H1 (cell line): ENCODE measurements around the gene TSC2. TPM values are rescaled to one million over a fixed set of nuclear protein-coding genes. Genes with fewer than 3 reads are reported as not detected.
"Not testable (repeated sequence)": the region's sequence is repeated elsewhere in the genome, so short reads cannot be mapped to it uniquely, and the experiment has no call there.

Experiments
- CTCF ChIA-PET: fragments of 300-600 bp; sonication (Branson Sonifier 250); formaldehyde crosslinking; loops from one replicate; lab custom pipeline; 2021; ENCODE audit not compliant: partially characterized antibody; lab: Charles Lee
- POLR2A ChIA-PET: fragments of 300-600 bp; sonication (Branson Sonifier 250); formaldehyde crosslinking; loops from one replicate; lab custom pipeline; 2021; ENCODE audit warnings: inconsistent platforms; ENCODE audit not compliant: partially characterized antibody; lab: Charles Lee
- DNase-seq, 2 experiments: peaks; one replicate each; pipeline versions ENCODE4 v3.0.0 to v3.0.0-alpha.2; 2010 to 2022; ENCODE audit warnings: low spot score in 2 of 2, low read depth in 1 of 2, mixed read lengths in 1 of 2
- FAIRE-seq: peaks from 2 replicates; lab custom pipeline; 2011; peaks lifted over from hg19 to GRCh38; lab: Jason Lieb, UNC
- H2AFZ ChIP-seq: 2 replicates; pipeline ENCODE4 v1.8.1; 2012; ENCODE audit warnings: low read length, inconsistent platforms
- H2AK5ac ChIP-seq: 2 replicates; pipeline ENCODE4 v1.6.1; 2013; ENCODE audit warnings: low read depth, low read length
- H2BK120ac ChIP-seq: replicated peaks from 2 replicates; pipeline ENCODE3; 2013; ENCODE audit warnings: low read depth, low read length, inconsistent platforms
- H2BK12ac ChIP-seq: 2 replicates; pipeline ENCODE4 v1.6.1; 2013; ENCODE audit warnings: low read depth, low read length
- H2BK15ac ChIP-seq: 2 replicates; pipeline ENCODE4 v1.6.1; 2013; ENCODE audit warnings: low read length
- H2BK20ac ChIP-seq: 2 replicates; pipeline ENCODE4 v1.6.1; 2013; ENCODE audit warnings: low read length
- H2BK5ac ChIP-seq: 2 replicates; pipeline ENCODE4 v1.6.1; 2013; ENCODE audit warnings: low read depth, low read length
- H3K14ac ChIP-seq: 2 replicates; pipeline ENCODE4 v1.6.1; 2013; ENCODE audit warnings: inconsistent platforms; ENCODE audit not compliant: insufficient read length
- H3K18ac ChIP-seq: 2 replicates; pipeline ENCODE4 v1.6.1; 2013; ENCODE audit warnings: low read length; ENCODE audit errors: extremely low read depth
- H3K23ac ChIP-seq: 2 replicates; pipeline ENCODE4 v1.6.1; 2013; ENCODE audit warnings: inconsistent platforms; ENCODE audit not compliant: insufficient read length
- H3K23me2 ChIP-seq: 2 replicates; pipeline ENCODE4 v1.6.1; 2013; ENCODE audit warnings: low read depth, low read length
- H3K27ac ChIP-seq: 2 replicates; pipeline ENCODE4 v1.6.1; 2011; ENCODE audit warnings: low read depth, low read length, inconsistent platforms
- H3K27me3 ChIP-seq, 4 experiments: replicated peaks in 1 of 4; 1 replicate in 1 of 4; 2 replicates in 3 of 4; pipeline versions ENCODE4 v1.6.1 to v1.8.1; 2011 to 2013; ENCODE audit warnings: low read length in 3 of 4, mild to moderate bottlenecking in 3 of 4, inconsistent platforms in 2 of 4, mixed read lengths in 2 of 4, moderate library complexity in 1 of 4; ENCODE audit not compliant: control insufficient read depth in 3 of 4, insufficient read depth in 3 of 4; ENCODE audit errors: extremely low read depth in 1 of 4
- H3K36me3 ChIP-seq, 4 experiments: 2 replicates each; pipeline versions ENCODE4 v1.6.1 to v1.8.1; 2011 to 2013; ENCODE audit warnings: mild to moderate bottlenecking in 4 of 4, low read length in 3 of 4, moderate library complexity in 2 of 4, control low read depth in 1 of 4, inconsistent platforms in 1 of 4; ENCODE audit not compliant: insufficient read depth in 4 of 4, control insufficient read depth in 2 of 4
- H3K4ac ChIP-seq: replicated peaks from 2 replicates; pipeline ENCODE3; 2013; ENCODE audit warnings: low read length, low read depth, mixed read lengths, inconsistent platforms; ENCODE audit not compliant: insufficient read length
- H3K4me1 ChIP-seq, 4 experiments: replicated peaks in 1 of 4; 1 replicate in 1 of 4; 2 replicates in 3 of 4; pipeline versions ENCODE4 v1.6.1 to v1.8.1; 2011 to 2013; ENCODE audit warnings: low read length in 3 of 4, inconsistent platforms in 2 of 4, mixed read lengths in 1 of 4; ENCODE audit not compliant: insufficient read depth in 4 of 4, control insufficient read depth in 3 of 4
- H3K4me2 ChIP-seq, 2 experiments: 2 replicates each; pipeline versions ENCODE4 v1.6.1 to v1.8.1; 2011 to 2013; ENCODE audit warnings: low read depth in 2 of 2, low read length in 2 of 2, control low read depth in 1 of 2, inconsistent platforms in 1 of 2, mild to moderate bottlenecking in 1 of 2; ENCODE audit not compliant: insufficient read depth in 1 of 2
- H3K4me3 ChIP-seq, 4 experiments: fragments of 200-600, 300-600 bp in 1 of 4; sonication (generic), shearing (Covaris generic), sonication (Bioruptor Twin) in 1 of 4; 2 replicates each; pipeline versions ENCODE4 v1.5.1 to v1.8.1; 2011 to 2016; ENCODE audit warnings: low read length in 4 of 4, low read depth in 3 of 4, control low read depth in 2 of 4, inconsistent platforms in 2 of 4, mild to moderate bottlenecking in 2 of 4, mixed read lengths in 1 of 4, moderate library complexity in 1 of 4; ENCODE audit not compliant: insufficient read depth in 2 of 4; ENCODE audit errors: extremely low read depth in 1 of 4
- H3K56ac ChIP-seq: replicated peaks from 2 replicates; pipeline ENCODE3; 2013; ENCODE audit warnings: low read depth, mild to moderate bottlenecking, mixed read lengths, low read length, inconsistent platforms; ENCODE audit not compliant: insufficient read length
- H3K79me1 ChIP-seq: 2 replicates; pipeline ENCODE4 v1.6.1; 2013; ENCODE audit warnings: low read depth, low read length, control low read depth
- H3K79me2 ChIP-seq, 2 experiments: 2 replicates each; pipeline versions ENCODE4 v1.6.1 to v1.8.1; 2012 to 2013; ENCODE audit warnings: low read length in 2 of 2, mild to moderate bottlenecking in 2 of 2, inconsistent platforms in 1 of 2; ENCODE audit not compliant: insufficient read depth in 2 of 2, control insufficient read depth in 1 of 2
- H3K9ac ChIP-seq, 4 experiments: replicated peaks in 1 of 4; 1 replicate in 1 of 4; 2 replicates in 3 of 4; pipeline versions ENCODE4 v1.6.1 to v1.8.1; 2011 to 2013; ENCODE audit warnings: low read depth in 3 of 4, low read length in 3 of 4, control low read depth in 2 of 4, mild to moderate bottlenecking in 2 of 4, moderate library complexity in 2 of 4, inconsistent platforms in 1 of 4; ENCODE audit errors: extremely low read depth in 1 of 4
- H3K9me3 ChIP-seq, 2 experiments: 2 replicates each; pipeline versions ENCODE4 v1.6.1 to v1.8.1; 2012 to 2013; ENCODE audit warnings: mild to moderate bottlenecking in 2 of 2, moderate library complexity in 2 of 2, control low read depth in 1 of 2, inconsistent platforms in 1 of 2, low read depth in 1 of 2, low read length in 1 of 2, mixed read lengths in 1 of 2; ENCODE audit not compliant: insufficient read depth in 2 of 2
- H4K20me1 ChIP-seq, 2 experiments: replicated peaks in 1 of 2; 2 replicates each; pipeline versions ENCODE3 to v1.8.1; 2011 to 2013; ENCODE audit warnings: inconsistent platforms in 2 of 2, low read length in 2 of 2, mild to moderate bottlenecking in 1 of 2; ENCODE audit not compliant: insufficient read depth in 2 of 2, control insufficient read depth in 1 of 2
- H4K5ac ChIP-seq: 2 replicates; pipeline ENCODE4 v1.6.1; 2013; ENCODE audit warnings: low read length, low read depth, mixed read lengths, inconsistent platforms; ENCODE audit not compliant: insufficient read length
- H4K8ac ChIP-seq: 2 replicates; pipeline ENCODE4 v1.8.0; 2013; ENCODE audit warnings: mild to moderate bottlenecking, moderate library complexity, low read length, inconsistent platforms; ENCODE audit not compliant: insufficient read depth; ENCODE audit errors: extremely low read depth
- H4K91ac ChIP-seq: replicated peaks from 2 replicates; pipeline ENCODE3; 2013; ENCODE audit warnings: low read length, mixed read lengths, inconsistent platforms; ENCODE audit not compliant: insufficient read length
- JUND ChIP-seq: IDR thresholded peaks from 2 replicates; pipeline ENCODE4 v1.6.1; 2011; ENCODE audit warnings: mild to moderate bottlenecking, improper control_type of control experiment, low read length
- WGBS, 2 experiments: shearing (Covaris generic) in 1 of 2; methylation state at CpG; one replicate each; pipeline versions ENCODE4 v1.1.6 to v1.1.7; 2013 to 2015; ENCODE audit warnings: low lambda C conversion rate in 2 of 2, mixed read lengths in 2 of 2, inconsistent platforms in 1 of 2, low coverage in 1 of 2, missing lambda C conversion rate in 1 of 2; ENCODE audit not compliant: insufficient replicate concordance in 2 of 2, insufficient coverage in 1 of 2, insufficient read length in 1 of 2; ENCODE audit errors: extremely low coverage in 1 of 2, missing lambda C conversion rate in 1 of 2; 5-methylcytosine and 5-hydroxymethylcytosine counted together
- polyA plus RNA-seq, 7 experiments: library from polyadenylated mRNA; depleted of rRNA in 3 of 7; stranded (reverse) in 5 of 7; unstranded in 2 of 7; fragments of >200 nt in 5 of 7; fragments of 200-250 nt in 2 of 7; gene quantifications; 1 replicate in 5 of 7; 2 replicates in 1 of 7; 4 replicates in 1 of 7; pipeline versions ENCODE4 v1.2.1 to v1.2.3, GENCODE V29; 2011 to 2013; ENCODE audit warnings: missing spikeins in 2 of 7, mixed read lengths in 2 of 7
- total RNA-seq: library from RNA; stranded (reverse); fragmentation: NEBNext Ultra II Directional; extraction: Animal tissue kit (Norgen Biotek cat#: 25700); gene quantifications from 2 replicates; pipeline ENCODE4 v1.2.1, GENCODE V29; 2021

The TSC2 gene
- total and polyA plus RNA-seq, 2 of the 8 experiments (the other 6 are each of a cell fraction or from before 2014, with no cell fraction given): 65.9 to 96.6 TPM

- H3K4me2 ChIP-seq: peak overlapping the region; percentile 34 to 44; a peak in 2 of 4 replicates
- not testable (repeated sequence) for H3K9ac ChIP-seq, H3K79me1 ChIP-seq, H2AFZ ChIP-seq, H3K9me3 ChIP-seq, H3K23me2 ChIP-seq, H2BK20ac ChIP-seq, H3K36me3 ChIP-seq, H3K18ac ChIP-seq, FAIRE-seq, H2AK5ac ChIP-seq, H3K4ac ChIP-seq, H4K20me1 ChIP-seq, H3K56ac ChIP-seq, H3K14ac ChIP-seq, H2BK12ac ChIP-seq, H2BK120ac ChIP-seq, H4K91ac ChIP-seq, H2BK15ac ChIP-seq, DNase-seq, H3K27me3 ChIP-seq, H3K23ac ChIP-seq
- peak overlapping the region in 1 of 4 experiments; percentile 26; a peak in 1 of 8 replicates for H3K4me3 ChIP-seq
- peak overlapping the region; percentile 60; the same call in 1 of the 2 replicates for H2BK5ac ChIP-seq
- 52% methylated on average over 25 of the region's 37 CpGs; no CpG with 5 or more reads in 1 of the 2 experiments for WGBS, 2 experiments
- H3K27ac ChIP-seq: peak overlapping the region; percentile 58; the same call in 1 of the 2 replicates
- H3K79me2 ChIP-seq: peaks cover 0 to 26% of the 10 kb centered on the region in 2 experiments; a peak in 3 of 4 replicates
- CTCF ChIA-PET: interaction anchor here (0.7 to 1.2 kb wide), 3 partner anchors 53 to 112 kb away, joined by 3 read pairs; no protein-coding TSS in a partner anchor
- H4K8ac ChIP-seq: peak overlapping the region; percentile 22
- POLR2A ChIA-PET: interaction anchor here (0.6 to 1.4 kb wide), 5 partner anchors 20 to 95 kb away, joined by 3 to 5 read pairs (median 3); partner anchors contain the start of gene TRAF7
- H4K5ac ChIP-seq: peak overlapping the region; percentile 35
- H3K4me1 ChIP-seq: peaks cover 0 to 23% (median 14%) of the 10 kb centered on the region in 4 experiments; a peak in 6 of 7 replicates
- peak; percentile 25; the same call in 1 of the 2 replicates for TF ChIP-seq JUND
Observed at GRCh38 chr16:2124694-2125444, 77.1 kb downstream of the TSC2 start.
